AG09309 (cell line): ENCODE data around the gene PAM16.

Source experiments
- DNase-seq: peaks from one replicate; pipeline ENCODE4 v3.0.0-alpha.2; 2010; ENCODE audit warnings: low read depth
- H3K4me3 ChIP-seq: 2 replicates; pipeline ENCODE4 v1.5.1; 2011; ENCODE audit warnings: mild to moderate bottlenecking, low read depth, low read length, moderate library complexity; ENCODE audit not compliant: control insufficient read depth
- CTCF ChIP-seq: IDR thresholded peaks from 2 replicates; pipeline ENCODE4 v1.5.1; 2011; ENCODE audit warnings: mild to moderate bottlenecking, low read depth, low read length, inconsistent platforms; ENCODE audit not compliant: insufficient read depth, control insufficient read depth; ENCODE audit errors: missing control alignments

PAM16 gene

GRCh38 chr16:4314532-4315185 lies 36.5 kb downstream of the PAM16 start:
- no peak for TF ChIP-seq CTCF
- no peak for DNase-seq
- peak overlapping the region; percentile 51 for H3K4me3 ChIP-seq

GRCh38 chr16:4313563-4314531 lies 37.3 kb downstream of the PAM16 start:
- no peak for DNase-seq
- TF ChIP-seq CTCF, result peak; percentile 56
- H3K4me3 ChIP-seq, result no peak overlapping the region

- TF ChIP-seq CTCF, result peak; percentile 77
- no peak for DNase-seq
- H3K4me3 ChIP-seq, result no peak overlapping the region
Measured at GRCh38 chr16:4309833-4310266, 41.3 kb downstream of the PAM16 start.

- H3K4me3 ChIP-seq, result no peak overlapping the region
- no peak for DNase-seq
- TF ChIP-seq CTCF, result no peak
Measured at GRCh38 chr16:4309102-4309832, 41.9 kb downstream of the PAM16 start.

- peak overlapping the region; percentile 55 for H3K4me3 ChIP-seq
- DNase-seq, result peak; percentile 67
- no peak for TF ChIP-seq CTCF
Measured at GRCh38 chr16:4307215-4308037, 43.7 kb downstream of the PAM16 start.
